ENCODE measurements around the gene PIGU.
A peak's percentile ranks its signal among the peaks of the same experiment; 100 is the strongest.

Gene PIGU

DNA sequence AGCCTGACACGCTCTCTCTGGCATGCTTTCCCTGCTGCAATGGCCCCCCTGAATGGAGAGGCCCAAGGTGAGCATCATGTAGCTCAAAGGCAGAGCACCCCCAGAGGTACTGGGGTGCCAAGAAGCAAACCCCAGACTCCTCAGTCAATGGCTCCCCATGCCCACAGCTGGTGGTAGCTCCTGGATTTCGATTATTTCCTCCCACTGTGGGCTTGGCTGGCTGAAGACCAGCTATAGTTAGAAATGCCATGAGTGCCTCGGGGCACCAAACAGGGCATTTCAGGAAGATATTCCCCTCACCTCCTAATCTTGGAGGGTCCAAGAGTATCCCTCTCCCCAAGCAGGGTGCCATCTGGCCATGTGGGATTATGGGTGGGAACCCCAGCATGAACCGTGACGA is 101.6 kb downstream of the PIGU start:
- no peak for DNase-seq

DNA sequence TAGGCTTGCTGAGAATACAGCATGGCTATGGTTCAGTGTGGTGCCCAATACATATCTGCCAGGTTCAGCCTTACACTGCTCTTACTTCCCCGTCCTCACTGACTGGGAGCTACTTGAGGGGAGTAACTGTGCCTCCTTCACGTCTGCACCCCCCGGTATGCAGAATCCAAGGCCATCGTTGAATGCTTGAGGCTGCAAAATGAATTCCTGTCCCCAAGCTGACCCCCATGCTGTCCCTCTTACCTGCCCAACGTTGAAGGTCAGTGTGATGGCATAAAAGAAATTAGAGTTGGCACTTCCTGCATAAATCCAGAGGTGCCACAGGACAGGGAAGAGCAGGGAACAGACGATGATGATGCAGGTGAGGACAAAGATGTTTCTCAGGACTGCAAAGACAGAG is 102.0 kb downstream of the PIGU start:
- no peak for DNase-seq

- no peak for DNase-seq
Observed at GRCh38 chr20:34574426-34574825, 102.5 kb downstream of the PIGU start.

DNA sequence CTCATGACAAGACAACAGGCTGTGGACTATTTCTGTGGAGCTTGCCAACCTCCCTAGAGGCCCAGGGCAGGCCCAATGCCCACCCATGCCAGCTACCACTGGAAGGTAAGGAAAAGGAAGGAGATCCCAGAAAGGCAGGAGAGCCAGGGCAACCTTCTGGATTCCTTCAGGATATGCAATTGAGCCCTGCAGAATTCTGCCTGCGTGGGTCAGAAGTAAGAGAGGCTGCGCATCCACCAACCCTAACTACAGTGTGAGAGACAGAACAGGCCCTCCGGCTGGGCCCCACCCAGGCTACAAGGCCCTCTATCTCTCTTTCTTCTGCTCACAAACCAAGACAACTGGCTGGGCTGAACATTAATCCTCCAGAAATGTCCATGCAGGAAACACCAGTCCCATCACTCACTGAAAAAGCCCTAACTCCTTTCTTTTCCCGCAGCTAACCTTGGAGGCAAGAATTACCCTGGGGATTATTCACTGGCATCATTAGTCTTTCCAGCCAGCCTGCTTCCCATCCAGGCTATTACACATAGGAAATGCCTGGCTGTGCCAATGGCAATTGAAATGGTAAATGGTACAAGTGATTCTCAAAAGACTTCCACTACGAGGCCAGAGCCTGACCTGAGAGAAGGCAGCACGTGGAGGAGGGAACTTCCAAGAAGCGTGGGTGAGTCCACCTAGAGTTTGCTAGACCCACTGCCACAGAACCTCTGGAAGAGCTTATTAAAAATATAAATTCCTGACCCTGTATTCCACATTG is 103.2 kb downstream of the PIGU start:
- no peak for DNase-seq

DNA sequence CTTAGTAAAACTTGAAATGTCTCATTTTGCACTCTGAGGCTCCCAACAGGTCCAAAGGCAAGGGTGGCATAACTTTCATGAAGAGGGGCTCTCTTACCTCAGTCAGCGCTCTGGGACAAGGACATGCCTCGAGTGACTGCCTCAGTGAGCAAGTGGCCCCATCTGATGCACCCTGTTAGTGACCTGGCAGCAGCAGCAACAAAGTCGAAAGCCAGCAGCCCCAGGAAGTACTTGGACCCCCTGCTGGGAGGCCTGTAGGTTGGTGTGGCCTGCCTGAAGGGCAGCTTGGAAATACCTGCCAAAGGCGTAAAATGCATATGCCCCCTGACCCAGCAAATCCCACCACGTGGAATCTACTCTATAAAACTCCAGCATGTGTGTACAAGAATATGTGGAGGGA is 105.1 kb downstream of the PIGU start:
- no peak for DNase-seq

DNA sequence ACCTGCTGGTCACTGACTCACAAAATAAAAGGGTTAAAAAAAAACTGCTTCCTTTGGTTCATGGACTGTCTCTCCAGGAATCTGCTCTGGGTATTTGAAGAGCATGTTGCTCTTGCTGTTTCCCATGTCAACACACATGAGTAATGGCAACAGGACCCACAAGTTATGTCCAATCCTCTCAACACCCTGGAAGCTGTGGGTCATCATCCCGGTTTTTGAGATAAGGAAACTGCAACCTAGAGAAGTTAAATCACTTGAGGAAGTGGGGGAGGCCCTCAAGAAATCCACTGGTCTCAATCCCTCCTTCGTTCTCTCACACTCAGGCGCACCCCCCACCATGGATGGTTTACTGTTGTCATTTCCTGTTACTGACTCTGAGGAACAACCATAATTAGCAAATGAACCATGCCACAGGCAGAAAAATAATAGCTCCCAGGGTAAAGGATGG is 106.0 kb downstream of the PIGU start:
- peak; percentile 65 for DNase-seq

DNA sequence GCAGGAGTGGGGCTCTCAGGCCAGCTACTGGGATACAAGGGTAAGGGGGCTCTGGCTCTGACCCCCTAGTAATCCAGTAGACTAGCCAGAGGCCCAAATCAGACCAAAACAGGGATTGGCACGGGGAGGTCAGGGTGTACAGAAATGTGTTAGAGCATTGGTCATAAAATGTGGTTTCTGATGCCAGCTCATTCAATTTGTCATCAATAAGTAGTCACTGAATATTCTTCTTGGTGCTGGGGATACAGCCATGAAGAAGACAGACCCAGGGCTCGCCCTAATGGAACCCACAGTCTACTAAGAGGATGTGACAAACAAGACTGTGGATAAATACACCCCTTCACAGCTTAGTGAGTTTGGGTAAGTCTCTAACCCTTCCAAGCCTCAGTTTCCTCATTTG is 107.3 kb downstream of the PIGU start:
- no peak for DNase-seq

GRCh38 chr20:34567892-34568865 is 108.7 kb downstream of the PIGU start:
- DNase-seq, result no peak

DNA sequence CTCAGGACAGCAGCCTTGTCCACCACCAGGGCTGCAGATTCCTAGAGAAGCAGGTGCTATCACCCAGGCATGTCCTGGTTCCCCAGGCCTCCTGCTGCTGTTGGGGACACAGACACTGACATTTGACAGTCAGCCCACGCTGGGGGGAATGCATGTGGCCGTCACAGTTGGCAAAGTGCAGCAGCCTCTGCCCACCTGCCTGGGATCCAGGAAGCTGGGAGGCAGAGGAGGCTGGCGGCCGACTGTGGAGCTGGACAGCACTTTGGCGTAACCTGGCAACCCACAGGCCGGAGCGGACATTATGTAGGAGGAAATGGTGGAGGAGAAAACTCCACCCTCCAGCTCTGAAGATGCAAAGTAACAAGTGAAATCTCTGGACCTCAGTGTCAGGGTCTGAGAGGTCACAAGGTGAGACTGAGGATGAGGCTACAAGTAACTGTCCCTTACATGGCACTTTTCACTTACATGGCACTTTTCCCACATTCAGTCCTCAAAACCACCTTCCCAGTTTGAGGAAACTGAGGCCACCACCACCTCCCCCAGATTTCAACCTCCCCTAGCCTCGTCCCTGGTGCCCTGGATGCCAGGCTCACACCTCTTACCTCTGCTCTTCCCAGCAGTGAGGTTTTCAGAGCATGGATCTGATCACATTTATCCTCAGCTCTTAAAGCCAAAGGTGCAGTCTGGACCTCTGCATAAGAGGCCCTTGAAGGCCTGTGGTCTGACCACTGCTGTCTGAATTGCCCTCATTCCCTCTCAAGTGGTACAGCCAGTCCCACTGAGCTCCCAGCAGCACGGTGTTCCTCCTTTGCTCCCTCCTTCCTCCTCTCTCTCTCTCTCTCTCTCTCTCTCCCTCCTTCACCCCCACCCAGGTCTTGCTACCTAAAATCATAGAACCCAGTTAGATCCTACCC is 109.7 kb downstream of the PIGU start:
- no peak for DNase-seq

DNA sequence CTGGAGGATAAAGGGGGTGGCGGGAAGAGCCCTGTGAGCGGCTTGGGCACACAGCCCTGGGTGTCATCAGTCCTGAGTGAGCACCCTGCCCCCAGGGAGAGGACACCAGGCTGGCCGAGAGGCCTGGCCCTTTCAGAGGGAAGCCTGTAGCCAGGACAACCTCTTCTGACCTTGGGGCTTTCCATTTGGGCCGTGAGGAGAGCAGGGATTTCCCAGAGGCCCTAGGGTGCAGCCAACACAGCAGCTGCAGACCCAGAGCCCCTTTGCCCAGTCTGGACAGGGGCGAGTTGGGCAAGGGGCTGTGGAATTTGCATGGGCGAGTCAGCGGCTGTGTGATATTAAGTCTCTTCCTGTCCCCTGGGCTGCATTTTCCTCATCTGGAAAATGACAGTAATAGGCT is 112.1 kb downstream of the PIGU start:
- no peak for DNase-seq

GRCh38 chr20:34562641-34563040 is 114.3 kb downstream of the PIGU start:
- no peak for DNase-seq

DNA sequence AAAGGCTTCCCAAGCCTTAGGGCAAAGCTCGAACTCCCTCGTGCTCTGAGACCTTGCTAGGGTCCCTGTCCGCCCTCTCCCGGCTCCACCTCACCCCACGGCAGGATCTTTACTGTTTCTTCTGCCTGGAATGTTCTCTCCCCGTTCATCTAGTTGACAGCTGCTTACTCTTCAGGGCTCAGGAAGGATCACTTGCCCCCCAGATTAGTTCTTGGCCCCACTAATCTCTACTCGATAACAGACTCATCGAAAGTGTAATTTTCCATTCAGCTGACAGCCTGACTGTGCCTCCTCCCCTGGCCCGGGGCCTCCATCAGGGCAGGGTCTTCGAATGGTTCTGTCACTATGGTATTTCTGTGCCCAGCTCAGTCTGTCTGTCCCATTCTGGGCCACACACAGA is 115.2 kb downstream of the PIGU start:
- DNase-seq, result no peak

- DNase-seq, result no peak
Observed at GRCh38 chr20:34560614-34561013, 116.3 kb downstream of the PIGU start.

- no peak for DNase-seq
Observed at GRCh38 chr20:34560141-34560523, 116.8 kb downstream of the PIGU start.

GRCh38 chr20:34559311-34560140 is 117.4 kb downstream of the PIGU start:
- no peak for DNase-seq

GRCh38 chr20:34558320-34559218 is 118.3 kb downstream of the PIGU start, which contains the start of gene MAP1LC3A:
Gene MAP1LC3A, plus strand, starts transcription at chr20:34558718. Its CDS starts 151 bp downstream, at chr20:34558869.
- peak; percentile 98 for DNase-seq

DNA sequence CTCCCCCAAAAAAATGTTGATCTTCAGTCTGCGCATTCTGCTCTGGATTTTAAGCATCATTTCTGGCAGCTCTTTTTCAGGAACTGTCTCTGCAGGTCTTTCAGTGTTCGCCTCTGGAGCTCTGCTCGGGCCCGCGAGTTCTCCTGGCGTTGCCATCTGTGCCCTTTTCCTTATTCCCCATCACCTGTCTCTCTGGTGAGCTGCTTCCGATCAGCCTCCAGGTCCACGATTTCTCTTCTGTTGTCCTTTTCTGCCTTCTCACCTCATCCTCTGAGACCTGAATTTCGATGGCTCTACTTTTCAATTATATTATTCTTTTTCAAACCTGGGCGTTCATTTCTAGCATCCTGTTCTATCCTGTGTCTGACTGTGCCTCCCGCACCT is 119.0 kb downstream of the PIGU start:
- DNase-seq, result no peak

- no peak for DNase-seq
Observed at GRCh38 chr20:34553366-34553867, 123.5 kb downstream of the PIGU start.

GRCh38 chr20:34552569-34552968 is 124.3 kb downstream of the PIGU start:
- no peak for DNase-seq

GRCh38 chr20:34549929-34550305 is 127.0 kb downstream of the PIGU start:
- DNase-seq, result no peak

Data from fibroblast of skin of abdomen (primary cell).